MM.1S (cell line): ENCODE results near the gene IL23R.

Experiments
- DNase-seq: peaks from one replicate; pipeline ENCODE4 v3.0.0-alpha.2; 2015
- H2AFZ ChIP-seq: fragments of 300-600 bp; sonication (generic); 2 replicates; pipeline ENCODE4 v1.6.0; 2016; ENCODE audit warnings: antibody characterized with exemption, low read length
- H3F3A ChIP-seq: fragments of 300-600 bp; sonication (generic); 2 replicates; pipeline ENCODE4 v1.6.1; 2016; ENCODE audit warnings: mild to moderate bottlenecking, antibody characterized with exemption, low read length, moderate library complexity, mixed read lengths; ENCODE audit not compliant: insufficient read depth
- H3K27ac ChIP-seq: fragments of 300-600 bp; sonication (generic); 2 replicates; pipeline ENCODE4 v1.5.1; 2016; ENCODE audit warnings: mild to moderate bottlenecking, low read length
- H3K27me3 ChIP-seq: fragments of 300-600 bp; sonication (generic); replicated peaks from 2 replicates; pipeline ENCODE4 v1.6.0; 2016; ENCODE audit warnings: low read length; ENCODE audit not compliant: insufficient read depth
- H3K36me3 ChIP-seq: fragments of 300-600 bp; sonication (generic); replicated peaks from 2 replicates; pipeline ENCODE4 v1.6.1; 2016; ENCODE audit warnings: mild to moderate bottlenecking, low read length, mixed read lengths; ENCODE audit not compliant: insufficient read depth
- H3K4me1 ChIP-seq: fragments of 300-600 bp; sonication (generic); 2 replicates; pipeline ENCODE4 v1.6.1; 2016; ENCODE audit warnings: low read length, mixed read lengths
- H3K4me2 ChIP-seq: fragments of 300-600 bp; sonication (generic); 2 replicates; pipeline ENCODE4 v1.6.0; 2016; ENCODE audit warnings: low read depth, low read length
- H3K4me3 ChIP-seq: fragments of 300-600 bp; sonication (generic); 2 replicates; pipeline ENCODE4 v1.5.1; 2016; ENCODE audit warnings: low read length, mixed read lengths
- H3K79me2 ChIP-seq: fragments of 300-600 bp; sonication (generic); 2 replicates; pipeline ENCODE4 v1.6.1; 2016; ENCODE audit warnings: mixed run types, low read length, mixed read lengths
- H3K9ac ChIP-seq: fragments of 300-600 bp; sonication (generic); 2 replicates; pipeline ENCODE4 v1.6.1; 2016; ENCODE audit warnings: low read length, mixed read lengths
- H3K9me2 ChIP-seq: fragments of 300-600 bp; sonication (generic); replicated peaks from 2 replicates; pipeline ENCODE4 v1.6.1; 2016; ENCODE audit warnings: mild to moderate bottlenecking, low read length, mixed read lengths; ENCODE audit not compliant: insufficient read depth
- H3K9me3 ChIP-seq: fragments of 300-600 bp; sonication (generic); replicated peaks from 2 replicates; pipeline ENCODE4 v1.6.1; 2016; ENCODE audit warnings: mild to moderate bottlenecking, low read length, mixed read lengths; ENCODE audit not compliant: insufficient read depth
- H4K20me1 ChIP-seq: fragments of 300-600 bp; sonication (generic); 2 replicates; pipeline ENCODE4 v1.6.1; 2016; ENCODE audit warnings: mild to moderate bottlenecking, low read length, moderate library complexity, mixed read lengths; ENCODE audit not compliant: insufficient read depth
- EZH2 ChIP-seq: fragments of 300-600 bp; sonication (generic); optimal IDR thresholded peaks from 2 replicates; pipeline ENCODE3; 2017; ENCODE audit warnings: low read depth, mild to moderate bottlenecking, antibody characterized with exemption, low read length, mixed read lengths
- EZH2phosphoT487 ChIP-seq: fragments of 300-600 bp; sonication (generic); IDR thresholded peaks from 2 replicates; pipeline ENCODE4 v1.6.1; 2018; ENCODE audit warnings: antibody characterized with exemption, low read length
- TF ChIP-seq, protein P1 (sequence below): fragments of 300-600 bp; sonication (generic); IDR thresholded peaks from 2 replicates; pipeline ENCODE4 v1.5.1; 2016; ENCODE audit warnings: antibody characterized with exemption, low read length, mixed read lengths

The IL23R gene

DNA sequence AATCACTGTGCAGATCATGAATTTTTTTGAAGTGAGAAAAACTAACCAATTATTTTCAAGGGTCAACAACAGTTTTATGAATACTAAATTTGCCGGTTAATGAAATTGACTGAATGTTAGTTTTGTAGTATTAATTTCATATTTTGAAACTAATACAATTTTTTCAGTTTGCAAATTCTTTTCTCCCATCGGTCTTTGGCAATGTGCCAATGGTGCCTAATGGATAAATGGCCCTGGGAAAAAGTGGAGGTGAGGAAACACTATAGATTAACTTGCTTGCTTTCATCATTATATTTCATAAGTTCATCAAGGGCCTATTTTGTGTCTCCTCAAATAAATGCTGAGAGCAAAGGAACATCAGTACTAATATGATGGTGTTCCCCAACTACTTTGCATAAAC, 35.6 kb upstream of the IL23R start:
- no peaks in the 10 kb centered on the region for H3K27me3 ChIP-seq
- H3K4me2 ChIP-seq: no peak overlapping the region
- H3K9ac ChIP-seq: no peak overlapping the region
- H3K36me3 ChIP-seq: no peaks in the 10 kb centered on the region
- TF ChIP-seq EZH2phosphoT487 (no peak), EZH2 (no peak)
- TF ChIP-seq, protein P1, sequence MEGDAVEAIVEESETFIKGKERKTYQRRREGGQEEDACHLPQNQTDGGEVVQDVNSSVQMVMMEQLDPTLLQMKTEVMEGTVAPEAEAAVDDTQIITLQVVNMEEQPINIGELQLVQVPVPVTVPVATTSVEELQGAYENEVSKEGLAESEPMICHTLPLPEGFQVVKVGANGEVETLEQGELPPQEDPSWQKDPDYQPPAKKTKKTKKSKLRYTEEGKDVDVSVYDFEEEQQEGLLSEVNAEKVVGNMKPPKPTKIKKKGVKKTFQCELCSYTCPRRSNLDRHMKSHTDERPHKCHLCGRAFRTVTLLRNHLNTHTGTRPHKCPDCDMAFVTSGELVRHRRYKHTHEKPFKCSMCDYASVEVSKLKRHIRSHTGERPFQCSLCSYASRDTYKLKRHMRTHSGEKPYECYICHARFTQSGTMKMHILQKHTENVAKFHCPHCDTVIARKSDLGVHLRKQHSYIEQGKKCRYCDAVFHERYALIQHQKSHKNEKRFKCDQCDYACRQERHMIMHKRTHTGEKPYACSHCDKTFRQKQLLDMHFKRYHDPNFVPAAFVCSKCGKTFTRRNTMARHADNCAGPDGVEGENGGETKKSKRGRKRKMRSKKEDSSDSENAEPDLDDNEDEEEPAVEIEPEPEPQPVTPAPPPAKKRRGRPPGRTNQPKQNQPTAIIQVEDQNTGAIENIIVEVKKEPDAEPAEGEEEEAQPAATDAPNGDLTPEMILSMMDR: no peak
- no peak overlapping the region for H2AFZ ChIP-seq
- no peak for DNase-seq
- no peaks in the 10 kb centered on the region for H3K4me1 ChIP-seq
- no peak overlapping the region for H3K4me3 ChIP-seq
- no peaks in the 10 kb centered on the region for H3F3A ChIP-seq
- no peaks in the 10 kb centered on the region for H4K20me1 ChIP-seq
- no peaks in the 10 kb centered on the region for H3K79me2 ChIP-seq
- no peak overlapping the region for H3K27ac ChIP-seq
- H3K9me3 ChIP-seq: no peaks in the 10 kb centered on the region
- no peaks in the 10 kb centered on the region for H3K9me2 ChIP-seq

DNA sequence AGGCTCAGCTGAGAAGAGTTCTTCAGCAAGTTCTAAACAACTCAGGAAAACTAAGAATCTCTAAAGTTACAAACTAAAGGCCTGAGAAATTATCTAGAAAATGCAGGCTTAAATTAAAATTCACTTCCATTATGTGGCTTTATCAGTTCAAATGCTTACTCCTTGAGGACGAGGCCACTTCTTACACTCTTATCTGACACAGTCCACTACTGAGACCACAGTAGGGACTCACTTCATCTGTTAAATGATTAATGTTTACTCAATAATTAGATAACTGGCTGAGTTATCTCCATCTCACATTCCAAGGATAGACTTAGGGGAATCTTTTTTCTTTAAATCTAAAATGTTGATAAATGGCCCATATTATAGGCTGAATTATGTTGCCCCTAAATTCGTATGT, 33.1 kb upstream of the IL23R start:
- H3F3A ChIP-seq: no peaks in the 10 kb centered on the region
- H3K27ac ChIP-seq: no peak overlapping the region
- H3K27me3 ChIP-seq: no peaks in the 10 kb centered on the region
- H4K20me1 ChIP-seq: no peaks in the 10 kb centered on the region
- no peaks in the 10 kb centered on the region for H3K9me2 ChIP-seq
- H3K9me3 ChIP-seq: no peaks in the 10 kb centered on the region
- H3K4me3 ChIP-seq: no peak overlapping the region
- no peak overlapping the region for H2AFZ ChIP-seq
- no peak overlapping the region for H3K9ac ChIP-seq
- TF ChIP-seq EZH2phosphoT487: no peak
- TF ChIP-seq EZH2: no peak
- TF ChIP-seq, protein P1: no peak
- no peaks in the 10 kb centered on the region for H3K79me2 ChIP-seq
- no peak overlapping the region for H3K4me2 ChIP-seq
- H3K36me3 ChIP-seq: no peaks in the 10 kb centered on the region
- no peak for DNase-seq
- H3K4me1 ChIP-seq: no peaks in the 10 kb centered on the region

DNA sequence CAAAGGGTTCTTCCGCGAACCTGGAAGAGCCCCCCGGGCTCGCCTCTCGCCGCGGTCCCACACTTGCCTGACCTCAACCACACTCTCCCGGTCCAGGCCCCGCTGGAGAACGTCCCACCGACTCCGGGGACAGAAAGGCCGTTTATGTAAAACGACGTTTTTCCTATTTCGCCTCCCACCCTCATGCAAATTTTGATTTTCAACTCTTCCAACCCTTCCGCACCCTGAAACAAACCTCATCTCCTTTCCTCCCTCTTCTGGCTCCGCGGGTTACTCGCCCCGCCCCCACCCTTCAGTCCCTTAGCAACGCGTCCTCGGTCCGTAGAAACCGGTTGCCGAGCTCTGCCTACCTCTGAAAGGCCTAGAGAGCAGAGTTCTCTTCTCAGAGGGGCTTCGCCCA, 31.6 kb upstream of the IL23R start, which contains the start of gene C1orf141:
C1orf141 (minus strand) TSS at position 276 of the 400 bp plus-strand sequence. CDS start 7,730 bp downstream, outside the sequence.
- H2AFZ ChIP-seq: no peak within 1 kb of the TSS
- no peaks in the 10 kb centered on the region for H3K9me3 ChIP-seq
- DNase-seq: no peak
- no peaks in the 10 kb centered on the region for H4K20me1 ChIP-seq
- no peaks in the 10 kb centered on the region for H3F3A ChIP-seq
- H3K36me3 ChIP-seq: no peaks in the 10 kb centered on the region
- H3K27me3 ChIP-seq: no peaks in the 10 kb centered on the region
- no peak within 1 kb of the TSS for H3K9ac ChIP-seq
- H3K4me2 ChIP-seq: no peak within 1 kb of the TSS
- no peaks in the 10 kb centered on the region for H3K9me2 ChIP-seq
- no peaks in the 10 kb centered on the region for H3K4me1 ChIP-seq
- no peak within 1 kb of the TSS for H3K27ac ChIP-seq
- H3K4me3 ChIP-seq: no peak within 1 kb of the TSS
- no peaks in the 10 kb centered on the region for H3K79me2 ChIP-seq
- TF ChIP-seq, protein P1: no peak
- TF ChIP-seq EZH2phosphoT487 (no peak), EZH2 (no peak)
